Adrenal gland (tissue), 12 donors: ENCODE measurements around the gene IL1RN. TPM values are rescaled to one million over a fixed set of nuclear protein-coding genes. Genes with fewer than 3 reads are reported as not detected.
"Not testable (repeated sequence)": the region's sequence is repeated elsewhere in the genome, so short reads cannot be mapped to it uniquely, and the experiment has no call there.

Source experiments
- DNase-seq, 7 donors: peaks; one replicate each; pipeline ENCODE4 v3.0.0-alpha.2; 2019 to 2020
- H3K27ac ChIP-seq, 5 donors: fragments of 200-600 bp; sonication (generic) in 4 of 5; 1 replicate in 3 of 5; 2 replicates in 2 of 5; pipeline versions ENCODE4 v1.5.1 to v1.8.0; 2016 to 2020; ENCODE audit warnings: mild to moderate bottlenecking in 1 of 5
- H3K27me3 ChIP-seq: fragments of 200-600 bp; 2 replicates; pipeline ENCODE4 v1.8.0; 2021
- H3K36me3 ChIP-seq, 2 donors: fragments of 200-600 bp; replicated peaks in 1 of 2; 1 replicate in 1 of 2; 2 replicates in 1 of 2; pipeline versions ENCODE4 v1.5.1 to v1.8.0; 2018 to 2022
- H3K4me1 ChIP-seq, 2 donors: fragments of 200-600 bp; replicated peaks in 1 of 2; 1 replicate in 1 of 2; 2 replicates in 1 of 2; pipeline versions ENCODE4 v1.5.1 to v1.8.0; 2018 to 2021
- H3K4me3 ChIP-seq, 4 donors: fragments of 200-600 bp; sonication (generic) in 3 of 4; one replicate each; pipeline ENCODE4 v1.5.1; 2016 to 2018
- H3K9me3 ChIP-seq, 3 donors: fragments of 200-600 bp; sonication (generic) in 1 of 3; replicated peaks in 1 of 3; 1 replicate in 2 of 3; 2 replicates in 1 of 3; pipeline versions ENCODE4 v1.5.1 to v1.8.0; 2016 to 2021
- CTCF ChIP-seq, 6 experiments: fragments of 450-650 bp in 4 of 6; fragments of 200-600 bp in 2 of 6; sonication (generic) in 1 of 6; IDR thresholded peaks; 1 replicate in 5 of 6; 2 replicates in 1 of 6; pipeline versions ENCODE4 v1.5.1 to v1.8.0; 2016 to 2021; ENCODE audit warnings: antibody characterized with exemption in 6 of 6, mild to moderate bottlenecking in 2 of 6, moderate library complexity in 1 of 6
- POLR2A ChIP-seq, 2 donors: fragments of 450-650 bp; IDR thresholded peaks; one replicate each; pipeline ENCODE4 v1.6.1; 2017; ENCODE audit warnings: antibody characterized with exemption in 2 of 2, mild to moderate bottlenecking in 2 of 2, moderate library complexity in 1 of 2
- WGBS, 4 donors: extraction: QIAGEN DNeasy Blood & Tissue Kit in 2 of 4; methylation state at CpG; one replicate each; pipeline versions ENCODE4 v1.1.5 to v1.1.7; 2013 to 2017; 5-methylcytosine and 5-hydroxymethylcytosine counted together
- intact Hi-C, 2 donors: fragments of 100-400 bp; cut with DNase I; formaldehyde crosslinking; loops; one replicate each; pipeline versions ENCODE4 v1.14.1 to v1.15.0; 2022 to 2023
- polyA plus RNA-seq, 3 donors: library from polyadenylated mRNA; stranded (reverse); fragments of 200-250 nt in 2 of 3; fragments of 350-450 nt in 1 of 3; fragmentation: Illumina TruSeq in 1 of 3; extraction: RNeasy Lipid Tissue Mini Kit (QIAGEN cat#74804) in 1 of 3; gene quantifications; one replicate each; pipeline ENCODE4 v1.2.3, GENCODE V29; 2013 to 2014
- total RNA-seq, 9 donors: library from RNA; depleted of rRNA in 4 of 9; stranded (reverse); fragments of >200 nt in 4 of 9; fragments of 120-200 nt in 1 of 9; fragmentation: NEBNext Ultra II Directional in 1 of 9; extraction: Animal tissue kit (Norgen Biotek cat#: 25700) in 1 of 9; gene quantifications; one replicate each; pipeline versions ENCODE4 v1.1.0 to v1.2.4, GENCODE V29; 2013 to 2023
- donor health status: healthy with polysubstance abuse.
- donor health status: Bipolar disorder and iron deficiency.
- donor health status: DM: yes; HTN: yes; CAD: no.
- donor health status: DM: no; HTN: no; CAD: no.
- donor health status: DM: no; HTN: no; CAD: no.
- donor health status: DM: yes; HTN: yes; CAD: no.

The IL1RN gene
- total and polyA plus RNA-seq, 12 donors: 0.22 to 6.1 (median 1.2) TPM; not detected in 2

- no peak for DNase-seq
- no peaks in the 10 kb centered on the region for H3K36me3 ChIP-seq
- no peak overlapping the region for H3K27ac ChIP-seq
- TF ChIP-seq POLR2A (IDR thresholded peaks at IDR 0.05) (no peak), CTCF (IDR thresholded peaks at IDR 0.05) (no peak)
- H3K9me3 ChIP-seq: no peaks in the 10 kb centered on the region
- WGBS, 4 donors: 83 to 89% (median 87%) methylated on average over 5 of the region's 5 CpGs
- H3K4me1 ChIP-seq: no peaks in the 10 kb centered on the region
- intact Hi-C loops: no loop called here
- no peak overlapping the region for H3K4me3 ChIP-seq
- no peaks in the 10 kb centered on the region for H3K27me3 ChIP-seq
Measured at GRCh38 chr2:113092864-113093612, 34.4 kb upstream of the IL1RN start.

- TF ChIP-seq POLR2A (IDR thresholded peaks at IDR 0.05): no peak
- no peak for TF ChIP-seq CTCF (IDR thresholded peaks at IDR 0.05)
- no peak overlapping the region for H3K27ac ChIP-seq
- intact Hi-C loops: no loop called here
- H3K4me3 ChIP-seq: no peak overlapping the region
- no peaks in the 10 kb centered on the region for H3K4me1 ChIP-seq
- no peaks in the 10 kb centered on the region for H3K27me3 ChIP-seq
- H3K36me3 ChIP-seq: no peaks in the 10 kb centered on the region
- no peak for DNase-seq
- WGBS, 4 donors: 44 to 70% (median 53%) methylated on average over 2 of the region's 2 CpGs
- no peaks in the 10 kb centered on the region for H3K9me3 ChIP-seq
Measured at GRCh38 chr2:113093613-113093977, 33.8 kb upstream of the IL1RN start.

- intact Hi-C loops, H3K4me1 ChIP-seq, H3K36me3 ChIP-seq, H3K4me3 ChIP-seq, H3K27ac ChIP-seq, H3K27me3 ChIP-seq, DNase-seq, H3K9me3 ChIP-seq: not testable (repeated sequence)
- 84 to 97% (median 95%) methylated on average over 10 to 14 of the region's 14 CpGs for WGBS, 4 donors
Measured at GRCh38 chr2:113096306-113096705, 31.1 kb upstream of the IL1RN start.

- H3K4me3 ChIP-seq: not testable (repeated sequence)
- WGBS, 4 donors: 44 to 85% (median 83%) methylated on average over 2 of the region's 2 CpGs
Measured at GRCh38 chr2:113096842-113097618, 30.4 kb upstream of the IL1RN start.

GRCh38 chr2:113098041-113098440 lies 29.4 kb upstream of the IL1RN start:
- no peak for DNase-seq
- intact Hi-C loops: no loop called here
- Histone ChIP-seq H3K4me3 (no peak overlapping the region), H3K36me3 (no peaks in the 10 kb centered on the region), H3K27me3 (no peaks in the 10 kb centered on the region), H3K9me3 (no peaks in the 10 kb centered on the region), H3K4me1 (no peaks in the 10 kb centered on the region), H3K27ac (no peak overlapping the region)
- WGBS, 4 donors: 75 to 87% (median 84%) methylated on average over 4 of the region's 4 CpGs
- no peak for TF ChIP-seq POLR2A (IDR thresholded peaks at IDR 0.05)
- TF ChIP-seq CTCF (IDR thresholded peaks at IDR 0.05): no peak

More at GRCh38 chr2:113096842-113097618, 30.4 kb upstream of the IL1RN start:
- DNase-seq, H3K36me3 ChIP-seq, H3K27me3 ChIP-seq, H3K4me1 ChIP-seq, H3K27ac ChIP-seq, intact Hi-C loops, H3K9me3 ChIP-seq: not testable (repeated sequence)
